OCI-LY3 (cell line): Measurements from ENCODE around the gene SMIM7.

Source experiments
- EZH2phosphoT487 ChIP-seq: fragments of 200-600 bp; shearing (Covaris generic); IDR thresholded peaks from 2 replicates; pipeline ENCODE4 v1.6.1; 2018; ENCODE audit warnings: antibody characterized with exemption, mixed run types, low read depth
- TF ChIP-seq, protein P1 (sequence below): fragments of 200-600, 300-600 bp; sonication (generic); IDR thresholded peaks from 2 replicates; pipeline ENCODE4 v1.5.1; 2014; ENCODE audit warnings: antibody characterized with exemption, low read length, low read depth

DNA sequence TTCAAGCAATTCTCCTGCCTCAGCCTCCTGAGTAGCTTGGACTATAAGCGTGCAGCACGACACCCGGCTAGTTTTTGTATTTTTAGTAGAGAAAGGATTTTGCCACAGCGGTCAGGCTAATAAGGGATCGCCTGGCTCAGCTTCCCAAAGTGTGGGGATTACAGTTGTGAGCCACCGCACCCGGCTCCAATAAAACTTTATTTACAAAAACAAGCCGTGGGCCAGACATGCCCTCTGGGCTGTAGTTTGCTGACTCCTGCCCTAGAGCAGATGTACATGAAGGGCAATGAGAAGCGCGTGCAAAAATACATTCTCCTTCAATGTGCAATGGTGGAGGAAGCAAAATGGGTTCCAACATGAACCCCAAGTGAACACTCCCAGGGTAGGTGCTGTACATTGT, 18.2 kb downstream of the SMIM7 start:
- TF ChIP-seq, protein P1, sequence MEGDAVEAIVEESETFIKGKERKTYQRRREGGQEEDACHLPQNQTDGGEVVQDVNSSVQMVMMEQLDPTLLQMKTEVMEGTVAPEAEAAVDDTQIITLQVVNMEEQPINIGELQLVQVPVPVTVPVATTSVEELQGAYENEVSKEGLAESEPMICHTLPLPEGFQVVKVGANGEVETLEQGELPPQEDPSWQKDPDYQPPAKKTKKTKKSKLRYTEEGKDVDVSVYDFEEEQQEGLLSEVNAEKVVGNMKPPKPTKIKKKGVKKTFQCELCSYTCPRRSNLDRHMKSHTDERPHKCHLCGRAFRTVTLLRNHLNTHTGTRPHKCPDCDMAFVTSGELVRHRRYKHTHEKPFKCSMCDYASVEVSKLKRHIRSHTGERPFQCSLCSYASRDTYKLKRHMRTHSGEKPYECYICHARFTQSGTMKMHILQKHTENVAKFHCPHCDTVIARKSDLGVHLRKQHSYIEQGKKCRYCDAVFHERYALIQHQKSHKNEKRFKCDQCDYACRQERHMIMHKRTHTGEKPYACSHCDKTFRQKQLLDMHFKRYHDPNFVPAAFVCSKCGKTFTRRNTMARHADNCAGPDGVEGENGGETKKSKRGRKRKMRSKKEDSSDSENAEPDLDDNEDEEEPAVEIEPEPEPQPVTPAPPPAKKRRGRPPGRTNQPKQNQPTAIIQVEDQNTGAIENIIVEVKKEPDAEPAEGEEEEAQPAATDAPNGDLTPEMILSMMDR: no peak
- no peak for TF ChIP-seq EZH2phosphoT487
